DND-41 (cell line): ENCODE measurements around the gene PPP2R5B.

Source experiments
- ATAC-seq: fragments of 200-7000 bp; cut with Tn5 transposase; 3 replicates; pipeline ENCODE4 v1.9.1; 2021; ENCODE audit warnings: low read depth; ENCODE audit not compliant: insufficient read depth
- DNase-seq: peaks from one replicate; pipeline ENCODE4 v3.0.0-alpha.2; 2020
- H2AFZ ChIP-seq: 2 replicates; pipeline ENCODE4 v1.6.0; 2012; ENCODE audit warnings: low read depth, low read length
- H3K27ac ChIP-seq: 2 replicates; pipeline ENCODE4 v1.5.1; 2012; ENCODE audit warnings: low read length, inconsistent platforms
- H3K27me3 ChIP-seq: fragments of 200-600 bp; sonication (generic); 2 replicates; pipeline ENCODE4 v1.6.0; 2012; ENCODE audit warnings: low read length, mild to moderate bottlenecking, inconsistent platforms; ENCODE audit not compliant: insufficient read depth, poor library complexity
- H3K36me3 ChIP-seq: 2 replicates; pipeline ENCODE4 v1.5.1; 2012; ENCODE audit warnings: low read length, inconsistent platforms; ENCODE audit not compliant: insufficient read depth
- H3K4me1 ChIP-seq: 2 replicates; pipeline ENCODE4 v1.5.1; 2012; ENCODE audit warnings: mild to moderate bottlenecking, low read length; ENCODE audit not compliant: insufficient read depth
- H3K4me2 ChIP-seq: 2 replicates; pipeline ENCODE4 v1.6.0; 2012; ENCODE audit warnings: mild to moderate bottlenecking, moderate library complexity, low read length, inconsistent platforms; ENCODE audit not compliant: insufficient read depth
- H3K4me3 ChIP-seq, 2 experiments: fragments of 200-600 bp in 1 of 2; shearing (Covaris generic) in 1 of 2; 2 replicates each; pipeline ENCODE4 v1.5.1; 2012 to 2016; ENCODE audit warnings: inconsistent platforms in 2 of 2, low read length in 2 of 2, mild to moderate bottlenecking in 2 of 2, low read depth in 1 of 2, moderate library complexity in 1 of 2
- H3K79me2 ChIP-seq: 2 replicates; pipeline ENCODE4 v1.6.0; 2012; ENCODE audit warnings: low read length, inconsistent platforms; ENCODE audit not compliant: insufficient read depth
- H3K9ac ChIP-seq: 2 replicates; pipeline ENCODE4 v1.6.0; 2012; ENCODE audit warnings: low read depth, mild to moderate bottlenecking, inconsistent platforms, low read length, moderate library complexity
- H3K9me3 ChIP-seq: 2 replicates; pipeline ENCODE4 v1.5.1; 2012; ENCODE audit warnings: low read length, moderate library complexity, mild to moderate bottlenecking, inconsistent platforms; ENCODE audit not compliant: insufficient read depth, severe bottlenecking
- H4K20me1 ChIP-seq: 2 replicates; pipeline ENCODE4 v1.6.0; 2012; ENCODE audit warnings: low read length; ENCODE audit not compliant: insufficient read depth
- EZH2 ChIP-seq: IDR thresholded peaks from 3 replicates; pipeline ENCODE4 v1.6.1; 2012; ENCODE audit warnings: borderline replicate concordance, low read depth, mild to moderate bottlenecking, moderate library complexity, low read length, inconsistent platforms; ENCODE audit not compliant: severe bottlenecking
- TF ChIP-seq, protein P1 (sequence below): IDR thresholded peaks from 2 replicates; pipeline ENCODE4 v1.5.1; 2012; ENCODE audit warnings: borderline replicate concordance, low read length, moderate library complexity, mild to moderate bottlenecking; ENCODE audit not compliant: poor library complexity, severe bottlenecking; ENCODE audit errors: extremely low read depth

The PPP2R5B gene

DNA sequence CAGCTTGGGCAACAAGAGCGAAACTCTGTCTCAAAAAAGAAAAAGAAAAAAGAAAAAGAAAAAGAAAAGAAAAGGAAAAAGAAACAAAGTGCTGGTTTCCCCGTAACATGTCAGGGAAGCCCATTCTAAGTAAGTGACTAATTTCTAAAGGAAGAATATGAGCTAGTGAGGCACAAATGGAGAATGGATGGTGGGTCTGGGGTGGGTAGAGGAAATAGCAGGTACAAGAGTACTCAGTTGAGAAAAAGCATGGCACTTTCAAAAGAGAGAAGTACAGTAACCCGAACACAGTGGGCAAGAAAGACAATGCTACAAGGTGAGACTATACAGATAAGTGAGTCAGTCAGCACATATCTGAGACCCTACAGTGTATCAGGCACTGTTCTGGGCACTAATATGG, 42.9 kb downstream of the PPP2R5B start:
- no peaks in the 10 kb centered on the region for H3K27me3 ChIP-seq
- no peak overlapping the region for H2AFZ ChIP-seq
- ATAC-seq (no peak), DNase-seq (no peak)
- no peaks in the 10 kb centered on the region for H3K4me1 ChIP-seq
- no peak for TF ChIP-seq EZH2
- TF ChIP-seq, protein P1, sequence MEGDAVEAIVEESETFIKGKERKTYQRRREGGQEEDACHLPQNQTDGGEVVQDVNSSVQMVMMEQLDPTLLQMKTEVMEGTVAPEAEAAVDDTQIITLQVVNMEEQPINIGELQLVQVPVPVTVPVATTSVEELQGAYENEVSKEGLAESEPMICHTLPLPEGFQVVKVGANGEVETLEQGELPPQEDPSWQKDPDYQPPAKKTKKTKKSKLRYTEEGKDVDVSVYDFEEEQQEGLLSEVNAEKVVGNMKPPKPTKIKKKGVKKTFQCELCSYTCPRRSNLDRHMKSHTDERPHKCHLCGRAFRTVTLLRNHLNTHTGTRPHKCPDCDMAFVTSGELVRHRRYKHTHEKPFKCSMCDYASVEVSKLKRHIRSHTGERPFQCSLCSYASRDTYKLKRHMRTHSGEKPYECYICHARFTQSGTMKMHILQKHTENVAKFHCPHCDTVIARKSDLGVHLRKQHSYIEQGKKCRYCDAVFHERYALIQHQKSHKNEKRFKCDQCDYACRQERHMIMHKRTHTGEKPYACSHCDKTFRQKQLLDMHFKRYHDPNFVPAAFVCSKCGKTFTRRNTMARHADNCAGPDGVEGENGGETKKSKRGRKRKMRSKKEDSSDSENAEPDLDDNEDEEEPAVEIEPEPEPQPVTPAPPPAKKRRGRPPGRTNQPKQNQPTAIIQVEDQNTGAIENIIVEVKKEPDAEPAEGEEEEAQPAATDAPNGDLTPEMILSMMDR: no peak
- no peaks in the 10 kb centered on the region for H3K9me3 ChIP-seq
- H3K4me2 ChIP-seq: no peak overlapping the region
- no peaks in the 10 kb centered on the region for H3K79me2 ChIP-seq
- no peak overlapping the region for H3K4me3 ChIP-seq
- H3K27ac ChIP-seq: no peak overlapping the region
- H4K20me1 ChIP-seq: no peaks in the 10 kb centered on the region
- H3K36me3 ChIP-seq: no peaks in the 10 kb centered on the region
- H3K9ac ChIP-seq: no peak overlapping the region

DNA sequence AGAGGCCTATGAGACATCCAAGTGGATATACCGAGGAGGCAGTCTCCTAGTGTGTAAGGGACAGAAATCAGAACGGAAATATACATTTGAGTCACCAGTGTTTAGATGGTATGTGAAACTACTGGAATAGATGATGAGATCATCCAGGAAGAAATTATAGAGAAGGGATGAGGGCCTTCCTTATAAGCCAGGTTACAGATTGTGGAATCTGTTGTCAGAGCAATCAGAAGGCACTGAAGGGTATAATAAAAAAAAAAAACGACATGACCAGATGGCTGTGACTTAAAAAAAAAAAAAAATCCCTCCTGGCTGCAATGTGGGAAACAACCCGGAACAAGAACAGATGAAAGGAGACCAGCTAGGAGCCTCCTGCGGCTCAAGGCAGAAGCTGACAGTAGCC, 44.7 kb downstream of the PPP2R5B start:
- no peak overlapping the region for H3K9ac ChIP-seq
- H3K79me2 ChIP-seq: no peaks in the 10 kb centered on the region
- ATAC-seq (no peak), DNase-seq (no peak)
- no peak overlapping the region for H2AFZ ChIP-seq
- TF ChIP-seq, protein P1: no peak
- no peaks in the 10 kb centered on the region for H4K20me1 ChIP-seq
- H3K9me3 ChIP-seq: no peaks in the 10 kb centered on the region
- H3K4me2 ChIP-seq: no peak overlapping the region
- H3K4me3 ChIP-seq: no peak overlapping the region
- no peak overlapping the region for H3K27ac ChIP-seq
- H3K27me3 ChIP-seq: no peaks in the 10 kb centered on the region
- H3K36me3 ChIP-seq: no peaks in the 10 kb centered on the region
- H3K4me1 ChIP-seq: no peaks in the 10 kb centered on the region

DNA sequence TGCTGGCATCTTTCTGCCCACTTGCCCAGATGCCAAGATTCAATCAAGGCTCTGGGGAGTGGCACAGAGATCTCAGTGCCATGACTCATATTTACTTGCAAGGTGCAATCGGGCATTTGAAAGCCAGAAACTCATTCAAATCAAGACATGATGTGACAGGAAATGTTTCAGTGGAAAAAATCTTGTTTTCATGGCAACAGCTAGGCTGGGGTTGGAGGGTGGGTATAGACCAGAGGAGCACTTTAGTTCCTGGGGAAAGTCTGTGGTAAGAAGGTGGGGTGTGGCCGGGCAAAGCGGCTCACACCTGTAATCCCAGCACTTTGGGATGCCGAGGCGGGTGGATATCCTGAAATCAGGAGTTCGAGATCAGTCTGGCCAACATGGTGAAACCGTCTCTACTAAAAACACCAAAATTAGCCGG, 46.3 kb downstream of the PPP2R5B start:
- no peaks in the 10 kb centered on the region for H3K27me3 ChIP-seq
- H3K9ac ChIP-seq: no peak overlapping the region
- H3K4me3 ChIP-seq: no peak overlapping the region
- H4K20me1 ChIP-seq: no peaks in the 10 kb centered on the region
- H3K79me2 ChIP-seq: no peaks in the 10 kb centered on the region
- H3K9me3 ChIP-seq: no peaks in the 10 kb centered on the region
- H3K36me3 ChIP-seq: no peaks in the 10 kb centered on the region
- no peak overlapping the region for H2AFZ ChIP-seq
- no peak overlapping the region for H3K4me2 ChIP-seq
- no peak for DNase-seq
- H3K4me1 ChIP-seq: no peaks in the 10 kb centered on the region
- H3K27ac ChIP-seq: no peak overlapping the region
- no peak for ATAC-seq
- TF ChIP-seq EZH2: no peak
- TF ChIP-seq, protein P1: no peak
